ENCODE results near the gene C11orf58. TPM values are rescaled to one million over a fixed set of nuclear protein-coding genes. Genes with fewer than 3 reads are reported as not detected.

C11orf58 gene
- polyA plus RNA-seq, 3 donors: 44.8 to 102 (median 94.5) TPM

DNA sequence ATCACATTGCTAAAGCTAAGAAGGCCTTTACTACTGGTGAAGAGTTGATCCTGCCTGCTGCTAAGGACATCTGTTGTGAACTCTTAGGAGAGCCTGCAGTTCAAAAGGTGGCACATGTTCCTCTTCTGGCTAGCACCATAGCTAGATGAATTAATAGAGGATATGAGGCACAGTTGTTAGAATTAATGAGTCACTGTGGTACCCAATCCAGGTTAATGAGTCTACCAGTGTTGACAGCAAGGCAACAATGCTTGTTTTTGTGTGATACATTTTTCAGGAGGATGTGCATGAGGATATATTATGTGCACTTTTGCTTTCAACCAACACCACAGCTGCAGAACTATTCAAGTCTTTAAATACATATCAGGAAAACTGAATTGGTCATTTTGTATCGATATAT lies 12.0 kb downstream of the C11orf58 start:
- H3K4me3 Mint-ChIP-seq: no peak overlapping the region
- Histone ChIP-seq H4K20me1 (ENCODE audit: insufficient read depth, low read length) (peaks cover 62% of the 10 kb centered on the region), H3K79me2 (ENCODE audit: insufficient read depth, low read length) (peaks cover 34% of the 10 kb centered on the region), H2AFZ (ENCODE audit: insufficient read depth, low read depth, low read length, poor library complexity, severe bottlenecking) (no peak overlapping the region), H3K4me2 (replicated peaks; ENCODE audit: extremely low read depth, low read length, poor library complexity, severe bottlenecking) (no peak overlapping the region), H3K27ac (ENCODE audit: low read depth in 1 of 2, low read length in 2 of 2) (no peak overlapping the region), H3K9me3 (replicated peaks in 1 of 2; ENCODE audit: control insufficient read depth in 1 of 2, insufficient read depth in 1 of 2, low read length in 2 of 2) (no peaks in the 10 kb centered on the region), H3K4me3 (replicated peaks in 1 of 3; ENCODE audit: low read depth in 2 of 3, low read length in 3 of 3) (no peak overlapping the region), H3K4me1 (ENCODE audit: control insufficient read depth in 1 of 2, insufficient read depth in 2 of 2, low read length in 2 of 2) (no peaks in the 10 kb centered on the region), H3K36me3 (replicated peaks in 1 of 2; ENCODE audit: control insufficient read depth in 1 of 2, insufficient read depth in 2 of 2, low read length in 2 of 2) (peaks cover 96 to 100% of the 10 kb centered on the region in 2 donors), H3K9ac (ENCODE audit: insufficient read depth, low read length, poor library complexity, severe bottlenecking) (no peak overlapping the region), H3K27me3 (ENCODE audit: control insufficient read depth in 2 of 2, insufficient read depth in 2 of 2, low read length in 2 of 2) (no peaks in the 10 kb centered on the region)
- no peaks in the 10 kb centered on the region for H3K4me1 Mint-ChIP-seq
- intact Hi-C loops (cut with micrococcal nuclease): no loop called here
- TF ChIP-seq, protein P1, sequence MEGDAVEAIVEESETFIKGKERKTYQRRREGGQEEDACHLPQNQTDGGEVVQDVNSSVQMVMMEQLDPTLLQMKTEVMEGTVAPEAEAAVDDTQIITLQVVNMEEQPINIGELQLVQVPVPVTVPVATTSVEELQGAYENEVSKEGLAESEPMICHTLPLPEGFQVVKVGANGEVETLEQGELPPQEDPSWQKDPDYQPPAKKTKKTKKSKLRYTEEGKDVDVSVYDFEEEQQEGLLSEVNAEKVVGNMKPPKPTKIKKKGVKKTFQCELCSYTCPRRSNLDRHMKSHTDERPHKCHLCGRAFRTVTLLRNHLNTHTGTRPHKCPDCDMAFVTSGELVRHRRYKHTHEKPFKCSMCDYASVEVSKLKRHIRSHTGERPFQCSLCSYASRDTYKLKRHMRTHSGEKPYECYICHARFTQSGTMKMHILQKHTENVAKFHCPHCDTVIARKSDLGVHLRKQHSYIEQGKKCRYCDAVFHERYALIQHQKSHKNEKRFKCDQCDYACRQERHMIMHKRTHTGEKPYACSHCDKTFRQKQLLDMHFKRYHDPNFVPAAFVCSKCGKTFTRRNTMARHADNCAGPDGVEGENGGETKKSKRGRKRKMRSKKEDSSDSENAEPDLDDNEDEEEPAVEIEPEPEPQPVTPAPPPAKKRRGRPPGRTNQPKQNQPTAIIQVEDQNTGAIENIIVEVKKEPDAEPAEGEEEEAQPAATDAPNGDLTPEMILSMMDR (IDR thresholded peaks at IDR 0.05): no peak
- WGBS (ENCODE audit: insufficient coverage): no CpG with 5 or more reads among the region's 1 CpG
- no peak overlapping the region for H3K27ac Mint-ChIP-seq
- no peaks in the 10 kb centered on the region for H3K9me3 Mint-ChIP-seq
- H3K27me3 Mint-ChIP-seq (ENCODE audit: low read depth in 3 of 3): peaks cover 0 to 1% (median 0%) of the 10 kb centered on the region in 3 donors
- DNase-seq: no peak
- peaks cover 78 to 88% of the 10 kb centered on the region in 2 donors for H3K36me3 Mint-ChIP-seq

- TF ChIP-seq, protein P1 (IDR thresholded peaks at IDR 0.05): no peak
- H3K4me1 Mint-ChIP-seq: peaks cover 22% of the 10 kb centered on the region
- no peak for DNase-seq
- Histone ChIP-seq H3K9me3 (replicated peaks in 1 of 2; ENCODE audit: control insufficient read depth in 1 of 2, insufficient read depth in 1 of 2, low read length in 2 of 2) (no peaks in the 10 kb centered on the region), H3K27ac (ENCODE audit: low read depth in 1 of 2, low read length in 2 of 2) (no peak overlapping the region), H3K36me3 (replicated peaks in 1 of 2; ENCODE audit: control insufficient read depth in 1 of 2, insufficient read depth in 2 of 2, low read length in 2 of 2) (peaks cover 39 to 51% of the 10 kb centered on the region in 2 donors), H4K20me1 (ENCODE audit: insufficient read depth, low read length) (no peaks in the 10 kb centered on the region), H3K9ac (ENCODE audit: insufficient read depth, low read length, poor library complexity, severe bottlenecking) (no peak overlapping the region), H3K27me3 (ENCODE audit: control insufficient read depth in 2 of 2, insufficient read depth in 2 of 2, low read length in 2 of 2) (no peaks in the 10 kb centered on the region), H3K79me2 (ENCODE audit: insufficient read depth, low read length) (no peaks in the 10 kb centered on the region), H2AFZ (ENCODE audit: insufficient read depth, low read depth, low read length, poor library complexity, severe bottlenecking) (no peak overlapping the region), H3K4me1 (ENCODE audit: control insufficient read depth in 1 of 2, insufficient read depth in 2 of 2, low read length in 2 of 2) (peaks cover 14 to 19% of the 10 kb centered on the region in 2 donors), H3K4me3 (replicated peaks in 1 of 3; ENCODE audit: low read depth in 2 of 3, low read length in 3 of 3) (no peak overlapping the region), H3K4me2 (replicated peaks; ENCODE audit: extremely low read depth, low read length, poor library complexity, severe bottlenecking) (no peak overlapping the region)
- no peak overlapping the region for H3K4me3 Mint-ChIP-seq
- intact Hi-C loops (cut with micrococcal nuclease): no loop called here
- peaks cover 0 to 2% (median 0%) of the 10 kb centered on the region in 3 donors for H3K27me3 Mint-ChIP-seq (ENCODE audit: low read depth in 3 of 3)
- peaks cover 40 to 48% of the 10 kb centered on the region in 2 donors for H3K36me3 Mint-ChIP-seq
- peak overlapping the region in 5 of 7 donors; percentile 46 to 70 (median 60) for H3K27ac Mint-ChIP-seq
- no peaks in the 10 kb centered on the region for H3K9me3 Mint-ChIP-seq
- WGBS (ENCODE audit: insufficient coverage): 100% methylated on average over 2 of the region's 4 CpGs
These were observed 20.1 kb downstream of the C11orf58 start for GRCh38 chr11:16758382-16759024.

Data from CD14-positive monocyte (primary cell).